ENCODE data around the gene PLA2G6. TPM values are rescaled to one million over a fixed set of nuclear protein-coding genes. Genes with fewer than 3 reads are reported as not detected.

Gene PLA2G6
- total and polyA plus RNA-seq, 2 of the 13 experiments (the other 11 are each of a cell fraction or from before 2014, with no cell fraction given) = 4.8 to 11.5 TPM

DNA sequence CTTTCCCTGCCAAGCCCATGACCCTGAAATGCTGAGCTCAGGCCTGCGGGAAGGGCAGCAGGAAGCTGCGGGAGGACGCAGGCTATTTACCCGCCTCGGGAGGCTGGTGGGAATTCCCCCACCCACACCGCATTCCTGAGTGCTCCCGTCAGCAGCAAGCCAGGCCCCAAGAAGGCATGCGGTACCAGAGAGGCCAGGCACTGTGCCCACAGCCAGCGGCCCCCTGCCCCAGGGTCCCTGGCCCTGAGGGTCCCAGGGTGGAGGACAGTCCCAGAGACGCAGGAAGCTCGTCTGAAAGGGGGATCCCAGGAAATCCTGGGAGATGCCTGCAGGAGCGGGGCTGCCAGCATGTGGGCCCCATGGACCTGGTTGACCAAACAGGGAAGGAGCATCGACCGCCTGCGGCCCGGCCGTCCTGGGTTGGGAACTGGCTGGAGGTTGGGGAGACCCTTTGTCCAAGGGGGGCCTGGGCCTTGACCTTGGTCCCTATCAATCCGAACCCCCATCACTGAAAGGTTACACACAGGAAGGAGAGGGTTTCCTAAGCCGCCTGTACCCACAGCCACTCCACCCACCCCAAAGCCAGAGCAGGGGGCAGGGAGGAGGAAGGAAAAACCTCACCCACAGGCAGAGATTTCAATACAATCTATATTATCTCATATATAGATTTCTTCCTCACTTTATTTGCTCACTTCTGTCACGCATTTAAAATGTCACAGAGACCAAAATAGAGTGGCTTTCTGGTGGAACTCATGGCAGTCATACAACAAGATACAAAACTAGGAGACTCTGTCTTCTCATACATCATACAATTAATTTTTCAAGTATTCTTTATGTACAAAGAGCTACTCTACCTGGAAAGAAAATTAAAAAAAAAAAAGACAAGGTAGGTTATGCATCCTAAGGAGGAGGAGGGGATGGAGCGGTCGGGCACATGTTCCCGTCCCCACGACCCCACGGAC lies 37.3 kb upstream of the PLA2G6 start (continued):
- TF ChIP-seq, protein P1, sequence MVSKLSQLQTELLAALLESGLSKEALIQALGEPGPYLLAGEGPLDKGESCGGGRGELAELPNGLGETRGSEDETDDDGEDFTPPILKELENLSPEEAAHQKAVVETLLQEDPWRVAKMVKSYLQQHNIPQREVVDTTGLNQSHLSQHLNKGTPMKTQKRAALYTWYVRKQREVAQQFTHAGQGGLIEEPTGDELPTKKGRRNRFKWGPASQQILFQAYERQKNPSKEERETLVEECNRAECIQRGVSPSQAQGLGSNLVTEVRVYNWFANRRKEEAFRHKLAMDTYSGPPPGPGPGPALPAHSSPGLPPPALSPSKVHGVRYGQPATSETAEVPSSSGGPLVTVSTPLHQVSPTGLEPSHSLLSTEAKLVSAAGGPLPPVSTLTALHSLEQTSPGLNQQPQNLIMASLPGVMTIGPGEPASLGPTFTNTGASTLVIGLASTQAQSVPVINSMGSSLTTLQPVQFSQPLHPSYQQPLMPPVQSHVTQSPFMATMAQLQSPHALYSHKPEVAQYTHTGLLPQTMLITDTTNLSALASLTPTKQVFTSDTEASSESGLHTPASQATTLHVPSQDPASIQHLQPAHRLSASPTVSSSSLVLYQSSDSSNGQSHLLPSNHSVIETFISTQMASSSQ (IDR thresholded peaks at IDR 0.05; ENCODE audit: low read depth) = no peak
- TF ChIP-seq, protein P1 (CRISPR knock-in tag; IDR thresholded peaks at IDR 0.05; ENCODE audit: borderline replicate concordance) = no peak; the same call in 1 of the 2 replicates
- TF ChIP-seq ZNF430 (CRISPR knock-in tag; IDR thresholded peaks at IDR 0.05) (peak; percentile 68; the same call in 1 of the 2 replicates), HCFC1 (IDR thresholded peaks at IDR 0.05; ENCODE audit: low read depth, low read length) (no peak), HOXD1 (CRISPR knock-in tag; IDR thresholded peaks at IDR 0.05) (no peak), ZNF468 (CRISPR knock-in tag; IDR thresholded peaks at IDR 0.05) (no peak), ZFP36L1 (CRISPR knock-in tag; IDR thresholded peaks at IDR 0.05) (0 out of 2 replicates have a peak, but pooled peaks have one; percentile 19), ZFX (CRISPR knock-in tag; IDR thresholded peaks at IDR 0.05; ENCODE audit: low read depth) (peak; percentile 83), PRDM10 (CRISPR knock-in tag; IDR thresholded peaks at IDR 0.05; ENCODE audit: low read depth) (peak; percentile 56; the same call in 1 of the 2 replicates), JUN (CRISPR knock-in tag; IDR thresholded peaks at IDR 0.05) (peak; percentile 95), SNAI1 (CRISPR knock-in tag; IDR thresholded peaks at IDR 0.05; ENCODE audit: borderline replicate concordance) (no peak), SETDB1 (CRISPR knock-in tag; IDR thresholded peaks at IDR 0.05; ENCODE audit: borderline replicate concordance) (no peak), IRF2 (CRISPR knock-in tag; IDR thresholded peaks at IDR 0.05) (0 out of 2 replicates have a peak, but pooled peaks have one; percentile 28), KDM5B (CRISPR knock-in tag; IDR thresholded peaks at IDR 0.05; ENCODE audit: borderline replicate concordance) (peak; percentile 78), NAIF1 (CRISPR knock-in tag; IDR thresholded peaks at IDR 0.05; ENCODE audit: borderline replicate concordance) (0 out of 2 replicates have a peak, but pooled peaks have one; percentile 25)
